ENCODE results near the gene PANX2.

Gene PANX2

DNA sequence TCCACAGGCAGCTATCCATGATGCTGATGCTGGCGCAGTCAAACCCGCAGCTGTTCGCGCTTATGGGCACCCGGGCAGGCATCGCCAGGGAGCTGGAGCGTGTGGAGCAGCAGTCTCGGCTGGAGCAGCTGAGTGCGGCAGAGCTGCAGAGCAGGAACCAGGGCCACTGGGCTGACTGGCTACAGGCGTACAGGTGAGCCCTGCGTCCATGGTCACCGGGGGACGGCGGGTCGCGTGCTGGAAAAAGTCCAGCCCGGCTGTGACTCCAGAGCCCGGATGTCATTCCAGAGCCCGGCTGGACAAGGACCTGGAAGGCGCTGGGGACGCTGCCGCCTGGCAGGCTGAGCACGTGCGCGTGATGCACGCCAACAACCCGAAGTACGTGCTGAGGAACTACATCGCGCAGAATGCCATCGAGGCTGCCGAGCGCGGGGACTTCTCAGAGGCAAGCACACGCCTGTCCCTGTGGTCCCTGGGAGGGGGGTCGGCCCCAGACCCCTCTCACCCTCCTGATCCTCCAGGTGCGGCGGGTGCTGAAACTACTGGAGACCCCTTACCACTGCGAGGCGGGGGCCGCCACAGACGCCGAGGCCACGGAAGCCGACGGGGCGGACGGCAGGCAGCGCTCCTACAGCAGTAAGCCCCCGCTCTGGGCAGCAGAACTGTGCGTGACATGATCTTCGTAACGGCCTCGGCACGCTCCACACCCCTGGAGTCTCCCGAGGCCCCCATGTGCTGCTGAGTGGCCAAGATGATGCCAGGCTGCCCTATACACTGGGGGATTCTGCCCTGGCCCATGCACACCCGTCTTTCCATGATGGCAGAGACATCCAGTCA is 46.4 kb downstream of the PANX2 start:
- DNase-seq: no peak

DNA sequence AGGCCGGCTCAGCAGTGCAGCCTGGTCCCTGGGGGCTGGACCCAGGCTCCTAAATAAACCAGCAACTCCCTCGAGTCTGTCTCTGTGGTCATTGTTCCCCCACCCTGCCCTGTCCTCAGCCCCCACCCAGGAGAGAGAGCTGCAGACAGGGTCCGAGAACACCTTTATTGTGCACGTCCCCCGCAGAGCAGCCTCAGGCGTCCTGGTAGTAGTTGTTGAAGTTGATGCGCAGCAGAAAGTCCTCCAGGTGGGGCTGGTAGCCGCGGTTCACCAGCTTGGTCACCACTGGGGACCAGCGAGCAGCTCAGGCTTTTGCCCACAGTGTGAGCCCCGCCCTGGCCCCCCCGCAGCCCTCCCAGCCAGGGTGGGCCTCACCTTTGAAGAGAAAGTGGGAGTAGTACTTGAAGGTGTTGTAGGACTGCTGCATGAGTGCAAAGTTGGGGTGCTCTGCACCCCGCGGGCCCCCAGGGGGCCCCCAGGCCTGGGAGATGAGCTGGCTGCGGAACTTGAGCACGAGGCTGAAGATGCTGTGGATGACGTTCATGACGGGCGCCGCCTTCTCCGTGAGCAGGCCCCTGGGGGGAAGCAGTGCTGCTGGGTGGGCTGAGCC is 47.1 kb downstream of the PANX2 start:
- no peak for DNase-seq

DNA sequence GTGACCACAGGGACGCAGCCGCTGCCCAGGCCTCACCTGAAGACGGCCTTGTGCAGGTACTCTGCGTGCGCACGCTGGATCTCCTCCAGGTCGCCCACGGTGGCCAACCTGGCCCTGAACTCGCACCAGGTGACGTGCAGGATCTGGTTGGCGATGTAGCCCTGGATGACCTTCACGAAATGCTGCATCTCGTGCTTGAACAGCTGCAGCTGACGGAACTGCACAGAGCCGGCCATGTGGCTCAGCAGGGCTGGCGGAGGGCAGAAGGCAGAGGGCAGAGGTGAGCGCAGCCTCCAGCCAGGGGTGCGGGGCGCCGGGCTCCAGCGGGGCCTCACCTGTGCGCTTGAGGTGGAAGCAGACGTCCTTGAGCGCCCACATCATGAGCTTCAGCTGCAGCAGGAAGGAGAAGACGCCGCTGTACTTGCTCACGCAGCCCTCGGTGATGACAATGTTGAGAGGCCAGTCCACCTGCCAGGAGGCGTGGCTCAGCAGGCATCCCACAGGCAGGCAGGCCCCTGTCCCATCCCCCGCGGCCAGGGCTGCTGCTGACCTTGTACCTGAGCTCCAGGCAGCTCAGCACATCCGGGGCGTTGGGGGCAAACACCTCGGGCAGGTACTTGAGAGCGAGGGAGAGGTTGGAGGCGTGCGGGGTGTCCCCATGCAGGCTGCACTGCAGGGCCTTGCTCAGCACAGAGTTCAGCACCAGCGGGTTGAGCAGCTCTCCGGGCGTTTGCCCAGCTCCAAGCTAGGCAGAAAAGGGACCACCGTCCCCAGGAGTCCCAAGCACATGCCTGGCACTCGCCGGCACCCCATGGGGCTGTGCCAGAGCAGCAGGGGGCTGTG is 47.8 kb downstream of the PANX2 start:
- no peak for DNase-seq

DNA sequence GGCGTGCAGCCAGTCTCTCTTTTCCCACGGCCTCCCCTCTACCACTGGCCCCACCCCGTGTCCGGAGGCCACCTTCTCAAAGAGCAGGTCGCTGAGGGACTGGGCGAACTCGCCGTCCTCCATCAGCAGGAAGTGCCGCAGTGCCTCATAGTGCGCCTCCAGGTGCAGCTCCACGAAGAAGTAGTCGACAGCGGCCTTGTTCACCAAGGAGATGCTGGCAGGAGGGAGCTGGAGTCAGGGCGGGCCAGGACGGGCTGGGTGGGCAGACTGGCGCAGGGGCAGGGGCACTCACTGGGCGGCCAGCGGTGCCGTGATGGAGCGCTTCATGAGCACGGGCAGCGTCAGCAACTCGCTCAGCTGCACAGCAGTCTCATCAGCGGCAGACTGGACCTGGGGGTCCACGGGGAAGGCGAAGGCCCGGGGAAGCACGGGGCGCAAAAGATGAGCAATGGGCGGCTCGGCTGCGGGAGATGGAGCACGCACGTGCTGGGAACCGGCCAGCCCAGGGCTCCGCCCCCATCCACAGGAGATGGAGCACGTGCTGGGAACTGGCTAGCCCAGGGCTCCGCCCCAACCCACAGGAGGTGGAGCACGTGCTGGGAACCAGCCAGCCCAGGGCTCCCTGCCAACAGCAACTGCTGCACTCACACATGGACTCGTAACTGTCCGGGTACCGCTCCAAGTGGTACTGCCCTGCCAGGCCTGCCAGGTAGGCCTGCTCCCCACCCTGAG is 48.6 kb downstream of the PANX2 start:
- peak; percentile 48 for DNase-seq

DNA sequence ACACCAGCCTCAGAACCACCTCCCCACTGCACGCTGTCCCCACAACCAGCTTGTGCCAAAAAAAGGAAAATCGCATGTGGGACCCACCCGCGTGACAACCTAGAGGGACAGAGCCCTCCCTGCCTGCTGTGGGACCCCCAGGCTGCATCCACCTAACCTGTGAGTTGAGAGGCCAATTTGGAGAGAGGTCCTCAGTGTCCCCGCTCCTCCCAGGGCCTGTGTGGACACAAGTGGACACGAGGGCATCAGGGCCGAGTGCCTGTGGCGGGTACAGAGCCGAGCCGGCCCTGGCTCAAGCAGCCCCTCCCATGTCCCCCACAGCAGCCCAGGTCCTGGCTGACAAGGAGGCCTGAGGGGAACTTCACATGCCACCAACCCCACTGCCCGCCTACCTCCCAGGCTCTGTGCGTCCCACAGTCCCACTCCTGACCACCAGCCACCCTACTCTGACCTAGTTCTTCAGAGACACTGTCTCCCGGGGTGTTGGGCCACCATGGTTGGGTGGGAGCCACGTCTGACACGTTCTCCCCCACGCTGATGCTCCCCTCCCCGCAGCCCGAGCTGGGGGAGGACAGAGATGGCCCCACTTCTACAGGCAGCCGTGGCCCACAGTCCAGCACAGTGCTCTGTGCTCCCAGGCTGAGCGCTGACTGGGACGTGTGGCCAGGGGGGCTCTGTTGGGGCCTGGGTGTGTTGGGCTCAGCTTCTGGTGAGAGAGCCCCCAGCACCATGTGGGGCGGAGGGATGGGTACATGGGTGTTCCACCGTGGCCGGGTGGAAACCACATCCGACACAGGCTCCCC is 49.5 kb downstream of the PANX2 start:
- no peak for DNase-seq

DNA sequence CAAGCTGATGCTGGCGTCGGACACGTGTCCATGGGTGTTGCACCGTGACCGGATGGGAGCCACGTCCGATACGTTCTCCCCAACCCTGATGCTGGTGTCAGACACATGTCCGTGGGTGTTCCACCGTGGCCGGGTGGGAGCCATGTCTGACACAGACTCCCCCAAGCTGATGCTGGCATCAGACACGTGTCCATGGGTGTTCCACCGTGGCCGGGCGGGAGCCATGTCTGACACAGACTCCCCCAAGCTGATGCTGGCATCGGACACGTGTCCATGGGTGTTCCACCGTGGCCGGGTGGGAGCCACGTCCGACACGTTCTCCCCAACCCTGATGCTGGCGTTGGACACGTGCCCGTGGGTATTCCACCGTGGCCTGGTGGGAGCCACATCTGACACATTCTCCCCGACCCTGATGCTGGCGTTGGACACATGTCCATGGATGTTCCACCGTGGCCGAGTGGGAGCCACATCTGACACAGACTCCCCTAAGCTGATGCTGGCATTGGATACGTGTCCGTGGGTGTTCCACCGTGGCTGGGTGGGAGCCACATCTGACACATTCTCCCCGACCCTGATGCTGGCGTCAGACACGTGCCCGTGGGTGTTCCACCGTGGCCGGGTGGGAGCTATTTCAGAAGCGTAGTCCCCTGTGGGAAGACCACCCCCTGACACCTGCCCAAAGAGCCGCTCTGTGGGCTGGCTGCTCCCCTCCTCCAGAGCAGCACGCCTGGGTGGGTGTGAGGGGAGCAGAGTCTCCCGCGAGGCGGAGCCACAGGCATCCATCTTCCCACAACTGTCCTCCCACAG is 50.3 kb downstream of the PANX2 start:
- DNase-seq: no peak

DNA sequence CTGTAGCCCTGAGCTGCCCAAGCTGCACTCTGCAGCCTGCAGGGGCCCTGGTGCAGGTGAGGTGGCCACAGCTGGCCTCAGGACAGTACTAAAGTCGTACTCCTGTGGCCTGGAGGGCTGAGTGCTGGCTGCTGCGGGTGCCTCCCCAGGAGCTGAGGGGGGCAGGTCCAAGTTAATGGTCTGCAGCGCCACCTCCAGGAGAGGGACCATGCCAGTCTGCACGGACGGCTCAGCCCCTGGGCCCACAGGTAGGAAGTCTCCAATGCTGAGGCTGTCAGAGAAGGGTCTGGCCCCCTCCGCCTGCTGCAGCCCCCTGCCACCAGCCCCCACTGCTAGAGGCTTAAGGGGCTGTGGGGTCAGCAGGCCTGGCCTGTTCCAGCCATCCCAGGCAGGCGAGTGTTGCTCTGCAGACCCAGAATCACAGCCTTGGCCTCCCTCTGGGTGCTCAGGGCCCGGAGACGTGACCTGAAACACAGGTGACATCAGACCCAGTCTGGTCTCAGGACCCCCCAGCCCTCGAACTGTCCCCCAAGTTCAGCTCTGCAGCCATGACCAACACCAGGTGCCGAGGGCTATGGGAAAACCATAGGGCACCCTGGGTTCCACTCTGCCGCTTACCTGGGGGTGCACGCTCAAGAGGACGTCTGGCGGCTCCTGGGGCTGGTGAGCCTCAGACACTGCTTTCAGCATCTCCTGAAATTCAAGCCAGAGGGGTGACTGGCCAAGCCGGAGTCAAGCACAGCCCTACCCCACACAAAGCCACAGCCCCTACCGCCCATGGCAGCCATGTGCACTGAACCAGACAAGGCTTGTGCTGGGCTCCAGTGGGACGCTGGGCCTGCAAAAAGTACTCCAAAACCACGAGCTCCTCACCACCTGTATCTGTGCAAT is 51.1 kb downstream of the PANX2 start:
- DNase-seq: no peak

DNA sequence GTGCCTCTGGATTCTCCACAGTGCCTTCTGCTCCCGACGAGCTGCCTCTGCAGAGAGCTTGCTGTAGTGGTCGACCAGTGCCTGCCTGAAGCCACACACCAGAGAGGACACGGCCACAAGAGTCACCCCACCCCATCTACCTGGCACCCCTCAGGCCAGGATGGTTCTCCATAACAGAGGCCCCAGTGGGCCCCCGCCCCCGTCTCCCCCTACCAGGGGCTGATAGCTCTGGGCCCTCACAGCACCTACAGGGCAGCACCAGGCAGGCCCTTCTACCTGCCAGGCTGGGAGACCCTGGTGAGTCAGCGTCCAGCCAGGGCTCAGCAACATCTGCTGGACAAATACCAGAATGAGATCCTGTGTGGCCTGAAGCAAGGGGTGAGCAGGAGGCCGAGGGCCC is 52.0 kb downstream of the PANX2 start:
- no peak for DNase-seq

DNA sequence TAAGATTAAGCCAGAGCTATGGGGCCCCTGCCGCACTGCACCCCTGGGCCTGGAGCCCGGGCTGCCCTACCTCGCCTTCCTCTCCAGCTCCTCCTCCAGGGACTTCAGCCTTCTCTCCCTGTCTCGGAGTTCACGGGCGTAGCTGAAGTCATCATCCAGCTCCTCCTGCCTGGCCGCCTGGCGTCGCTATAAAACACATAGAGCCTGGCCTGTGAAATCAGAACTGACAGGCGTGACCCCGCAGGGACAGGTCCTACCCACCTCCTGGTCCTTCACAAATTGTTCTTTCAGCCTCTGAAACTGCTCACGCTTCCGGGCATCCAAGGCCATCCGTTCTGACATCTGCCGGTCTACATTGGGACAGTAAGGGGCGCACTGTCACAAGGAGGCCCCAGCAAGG is 53.5 kb downstream of the PANX2 start:
- no peak for DNase-seq

DNA sequence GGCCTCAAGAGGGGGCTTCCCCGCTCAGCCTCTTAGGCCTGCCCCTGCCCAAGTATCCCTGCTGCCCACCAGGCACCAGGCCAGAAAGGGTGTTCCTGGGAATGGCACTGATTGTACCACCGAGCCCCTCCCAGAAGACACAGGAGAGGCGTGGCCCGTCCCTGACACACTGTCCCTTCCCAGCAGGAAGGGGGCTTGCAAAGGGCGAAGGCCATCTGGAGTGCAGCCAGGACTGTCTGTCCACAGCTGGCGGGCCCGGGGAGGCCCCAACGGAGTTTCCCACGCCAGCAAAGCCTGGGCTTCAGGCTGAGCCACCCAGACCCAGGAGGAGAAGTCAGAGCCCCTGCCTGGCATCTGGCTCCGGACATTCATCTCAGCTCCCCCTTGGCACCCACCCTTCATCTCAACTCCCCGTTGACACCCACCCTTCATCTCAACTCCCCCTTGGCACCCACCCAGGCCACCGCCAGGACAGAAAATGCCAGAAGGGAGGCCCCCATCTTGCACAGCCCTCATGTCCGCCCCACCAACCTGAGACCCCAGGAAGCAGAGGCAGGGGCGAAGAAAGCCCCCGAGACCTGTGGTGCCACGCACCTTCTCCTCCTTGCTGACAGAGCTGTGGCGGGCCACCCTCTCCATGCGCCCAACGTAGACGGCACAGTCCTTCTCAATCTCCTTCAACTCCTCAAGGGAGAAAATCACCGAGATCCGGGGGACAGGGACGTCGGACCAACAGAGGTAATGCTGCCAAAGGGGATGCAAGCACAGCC is 54.9 kb downstream of the PANX2 start:
- DNase-seq: no peak

DNA sequence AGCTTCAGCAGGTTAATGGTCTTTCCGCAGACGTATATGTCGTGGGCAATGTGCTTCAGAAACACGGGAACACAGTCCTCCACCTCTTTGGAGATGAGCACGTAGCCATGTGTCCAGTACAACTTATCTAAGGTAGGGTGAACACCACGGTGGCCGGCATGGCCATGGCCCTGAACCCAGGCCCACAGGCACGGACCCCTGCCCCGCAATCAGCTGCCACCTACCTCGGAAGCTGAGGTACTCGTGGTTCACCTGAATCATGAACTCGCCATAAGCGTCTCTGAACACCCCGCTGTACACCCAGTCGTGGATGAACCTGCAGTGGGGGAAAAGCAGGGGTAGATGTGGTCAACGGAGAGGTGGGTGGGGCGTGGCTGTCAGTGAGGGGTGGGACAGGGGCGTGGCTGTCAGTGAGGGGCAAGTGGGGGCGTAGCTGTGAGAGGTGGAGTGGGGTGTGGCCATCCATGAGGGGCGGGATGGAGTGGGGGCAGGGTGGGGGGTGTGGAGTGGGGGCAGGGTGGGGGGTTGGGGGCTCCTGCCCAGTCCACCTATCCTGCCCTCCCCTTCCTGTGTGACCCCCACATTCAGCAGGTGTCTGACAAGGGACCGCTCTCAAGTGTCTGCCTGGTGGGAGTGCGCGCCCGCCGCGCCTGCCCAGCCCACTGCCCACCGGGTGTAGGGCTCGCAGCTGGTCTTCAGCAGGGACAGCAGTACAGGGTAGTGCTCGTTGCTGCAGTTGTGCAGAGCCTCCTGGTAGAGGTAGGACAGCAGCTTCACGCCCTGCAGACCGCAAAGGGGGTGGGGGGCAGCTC is 55.7 kb downstream of the PANX2 start:
- no peak for DNase-seq

DNA sequence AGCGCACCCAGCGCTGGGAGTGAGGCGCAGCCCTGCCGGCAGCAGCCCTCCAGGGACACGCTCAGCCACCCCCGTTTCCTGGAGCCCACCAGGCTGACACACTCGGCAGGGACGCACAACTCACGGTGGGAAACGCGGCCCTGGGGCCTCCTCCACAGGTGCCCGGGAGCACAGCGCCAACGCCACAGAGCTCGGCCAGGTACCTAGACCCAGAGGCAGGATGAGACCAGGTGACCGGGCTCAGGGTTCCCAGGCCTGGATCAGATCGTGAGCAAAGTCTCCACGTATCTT is 56.3 kb downstream of the PANX2 start:
- DNase-seq: no peak

DNA sequence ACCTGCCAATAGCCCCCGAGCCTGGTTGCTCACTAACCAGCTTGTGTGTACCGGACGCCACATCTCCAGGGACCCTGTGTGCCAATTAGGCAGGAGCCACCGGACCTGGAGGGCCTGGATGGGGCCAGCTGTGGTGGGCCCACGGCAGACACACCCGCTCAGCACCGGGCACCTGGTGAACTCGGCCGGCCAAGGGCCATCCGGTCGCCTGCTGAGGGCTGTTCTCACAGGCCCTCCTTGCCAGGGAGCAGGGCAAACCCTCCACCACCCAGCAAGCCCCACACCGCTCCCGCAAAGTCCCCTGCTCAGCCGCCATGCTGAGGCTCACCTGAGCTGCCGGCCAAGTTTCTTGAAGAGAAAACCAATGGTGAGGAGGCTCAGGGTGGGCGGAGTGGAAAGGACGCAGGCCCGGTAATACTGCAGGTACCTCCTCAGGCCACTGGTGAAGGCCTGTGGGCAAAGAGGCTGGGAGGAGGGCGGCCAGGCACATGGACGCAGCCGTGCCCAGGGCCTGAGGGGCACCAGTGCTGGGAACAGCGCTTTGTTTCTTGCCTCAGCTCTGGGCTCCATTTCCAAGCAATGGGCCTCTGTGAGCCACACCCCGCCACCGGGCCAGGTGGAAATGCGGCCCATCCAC is 57.2 kb downstream of the PANX2 start:
- no peak for DNase-seq

DNA sequence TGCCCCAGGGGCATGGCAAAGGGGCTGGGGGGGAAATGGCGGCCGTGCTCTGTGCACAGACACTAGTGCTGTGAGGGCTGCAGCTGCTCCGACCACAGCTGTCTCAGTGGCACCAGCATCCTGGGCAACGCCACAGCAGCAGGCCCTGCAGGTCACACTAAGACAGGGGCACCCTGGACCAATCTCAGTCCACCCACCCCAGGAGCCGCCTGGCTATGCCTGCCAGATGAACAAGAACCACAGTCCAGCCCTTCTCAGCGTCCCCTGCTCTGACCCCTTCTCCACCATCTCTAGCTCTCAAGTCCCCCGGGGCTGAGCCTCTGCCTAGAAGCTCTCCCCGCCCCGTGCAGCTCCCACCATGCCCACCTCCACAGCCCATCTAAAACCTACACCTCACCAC is 57.8 kb downstream of the PANX2 start:
- DNase-seq: no peak

DNA sequence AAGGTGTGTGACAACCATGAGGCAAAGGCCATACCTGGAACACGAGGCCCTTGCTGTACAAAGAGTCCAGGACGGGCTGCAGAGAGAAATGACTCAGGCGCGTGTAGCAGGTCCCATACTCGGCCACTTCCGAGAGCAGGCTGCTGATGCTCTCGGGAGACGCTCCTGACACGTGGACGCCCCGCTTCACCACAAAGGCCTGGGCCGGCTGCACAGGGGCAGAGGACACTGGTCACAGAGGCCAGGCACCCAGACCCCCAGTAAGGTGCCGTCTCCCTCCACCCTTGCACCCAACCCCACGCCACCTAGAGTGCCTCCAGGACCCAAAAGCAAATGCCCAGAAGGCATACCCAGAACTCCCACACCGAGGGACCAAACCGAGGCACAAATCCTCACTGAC is 58.8 kb downstream of the PANX2 start:
- DNase-seq: no peak
